Measurements from ENCODE around the gene ATP6V0A4. TPM values are rescaled to one million over a fixed set of nuclear protein-coding genes. Genes with fewer than 3 reads are reported as not detected.

ATP6V0A4 gene
- total and polyA plus RNA-seq, 2 donors (not counting 1 experiment from before 2014, with no cell fraction given): not detected

GRCh38 chr7:138821912-138822311, 23.9 kb upstream of the ATP6V0A4 start:
- H3K4me1 Mint-ChIP-seq: no peaks in the 10 kb centered on the region
- no peak for ATAC-seq (ENCODE audit: low read depth)
- H3K27me3 Mint-ChIP-seq: no peaks in the 10 kb centered on the region

GRCh38 chr7:138819625-138820024, 21.6 kb upstream of the ATP6V0A4 start:
- no peak overlapping the region for H3K4me3 ChIP-seq (ENCODE audit: control extremely low read depth in 1 of 5, extremely low read depth in 1 of 5, insufficient read depth in 1 of 5, low read depth in 2 of 5, low read length in 4 of 5)
- H3K9me3 ChIP-seq (ENCODE audit: control extremely low read depth in 1 of 3, control insufficient read depth in 2 of 3, insufficient read depth in 1 of 3, low read length in 2 of 3): no peaks in the 10 kb centered on the region
- H2AFZ ChIP-seq (ENCODE audit: insufficient read depth, low read depth, low read length, poor library complexity, severe bottlenecking): no peak overlapping the region
- no peak for ATAC-seq (ENCODE audit: low read depth)
- WGBS (ENCODE audit: insufficient coverage): 100% methylated on average over 1 of the region's 3 CpGs
- Mint-ChIP-seq H3K27me3 (peaks cover 4% of the 10 kb centered on the region), H3K4me3 (no peak overlapping the region), H3K4me1 (no peaks in the 10 kb centered on the region), H3K9me3 (ENCODE audit: insufficient read depth) (no peaks in the 10 kb centered on the region), H3K27ac (no peak overlapping the region)
- no peaks in the 10 kb centered on the region for H3K4me1 ChIP-seq (ENCODE audit: control insufficient read depth in 2 of 2, insufficient read depth in 2 of 2, low read length in 2 of 2)
- no peak overlapping the region for H3K27ac ChIP-seq (ENCODE audit: low read length in 2 of 2)
- H3K4me2 ChIP-seq (replicated peaks; ENCODE audit: low read depth, low read length, poor library complexity, severe bottlenecking): no peak overlapping the region
- intact Hi-C loops (cut with micrococcal nuclease): no loop called here
- no peaks in the 10 kb centered on the region for H4K20me1 ChIP-seq (ENCODE audit: control insufficient read depth, insufficient read depth, low read length, poor library complexity, severe bottlenecking)
- ChIA-PET POLR2A (no interaction called here), CTCF (no interaction called here)
- H3K9ac ChIP-seq (ENCODE audit: low read length): no peak overlapping the region
- H3K36me3 ChIP-seq (replicated peaks in 1 of 2; ENCODE audit: control extremely low read depth in 1 of 2, control insufficient read depth in 1 of 2, extremely low read depth in 1 of 2, insufficient read depth in 2 of 2, low read length in 1 of 2): no peaks in the 10 kb centered on the region
- H3K27me3 ChIP-seq (replicated peaks in 1 of 4; ENCODE audit: control extremely low read depth in 1 of 4, control insufficient read depth in 3 of 4, insufficient read depth in 4 of 4, low read length in 3 of 4): no peaks in the 10 kb centered on the region
- TF ChIP-seq CTCF (IDR thresholded peaks at IDR 0.05) (no peak), EZH2 (IDR thresholded peaks at IDR 0.05; ENCODE audit: borderline replicate concordance, insufficient read depth, low read depth, low read length, poor library complexity, severe bottlenecking) (no peak)
- DNase-seq: no peak
- H3K79me2 ChIP-seq (ENCODE audit: control insufficient read depth, insufficient read depth, low read length): no peaks in the 10 kb centered on the region

More at GRCh38 chr7:138821912-138822311, 23.9 kb upstream of the ATP6V0A4 start:
- no peak overlapping the region for H3K27ac Mint-ChIP-seq
- Histone ChIP-seq H3K4me1 (ENCODE audit: control insufficient read depth in 2 of 2, insufficient read depth in 2 of 2, low read length in 2 of 2) (no peaks in the 10 kb centered on the region), H3K27ac (ENCODE audit: low read length in 2 of 2) (no peak overlapping the region), H3K9me3 (ENCODE audit: control extremely low read depth in 1 of 3, control insufficient read depth in 2 of 3, insufficient read depth in 1 of 3, low read length in 2 of 3) (no peaks in the 10 kb centered on the region), H4K20me1 (ENCODE audit: control insufficient read depth, insufficient read depth, low read length, poor library complexity, severe bottlenecking) (no peaks in the 10 kb centered on the region), H3K4me2 (replicated peaks; ENCODE audit: low read depth, low read length, poor library complexity, severe bottlenecking) (no peak overlapping the region), H3K36me3 (replicated peaks in 1 of 2; ENCODE audit: control extremely low read depth in 1 of 2, control insufficient read depth in 1 of 2, extremely low read depth in 1 of 2, insufficient read depth in 2 of 2, low read length in 1 of 2) (no peaks in the 10 kb centered on the region), H3K4me3 (ENCODE audit: control extremely low read depth in 1 of 5, extremely low read depth in 1 of 5, insufficient read depth in 1 of 5, low read depth in 2 of 5, low read length in 4 of 5) (no peak overlapping the region), H2AFZ (ENCODE audit: insufficient read depth, low read depth, low read length, poor library complexity, severe bottlenecking) (no peak overlapping the region), H3K79me2 (ENCODE audit: control insufficient read depth, insufficient read depth, low read length) (no peaks in the 10 kb centered on the region), H3K27me3 (replicated peaks in 1 of 4; ENCODE audit: control extremely low read depth in 1 of 4, control insufficient read depth in 3 of 4, insufficient read depth in 4 of 4, low read length in 3 of 4) (no peaks in the 10 kb centered on the region), H3K9ac (ENCODE audit: low read length) (no peak overlapping the region)
- intact Hi-C loops (cut with micrococcal nuclease): no loop called here
- H3K4me3 Mint-ChIP-seq: no peak overlapping the region
- H3K9me3 Mint-ChIP-seq (ENCODE audit: insufficient read depth): no peaks in the 10 kb centered on the region
- ChIA-PET POLR2A (no interaction called here), CTCF (no interaction called here)
- WGBS (ENCODE audit: insufficient coverage): 98% methylated on average over 7 of the region's 7 CpGs
- no peak for TF ChIP-seq CTCF (IDR thresholded peaks at IDR 0.05)
- no peak for DNase-seq

Data from B cell (primary cell).